HCT116 (cell line): ENCODE data around the gene PRXL2A.

Source experiments
- CEBPB ChIP-seq: IDR thresholded peaks from 2 replicates; pipeline ENCODE4 v1.6.1; 2012; ENCODE audit warnings: low read depth
- RAD21 ChIP-seq: IDR thresholded peaks from 2 replicates; pipeline ENCODE4 v1.6.1; 2012; ENCODE audit warnings: low read depth, mild to moderate bottlenecking
- REST ChIP-seq: IDR thresholded peaks from 2 replicates; pipeline ENCODE4 v1.6.1; 2012; ENCODE audit warnings: low read depth
- TF ChIP-seq, protein P1 (sequence below): IDR thresholded peaks from 2 replicates; pipeline ENCODE4 v1.6.1; 2011; ENCODE audit warnings: mild to moderate bottlenecking, low read length, moderate library complexity; ENCODE audit not compliant: insufficient replicate concordance; ENCODE audit errors: extremely low read depth
- TF ChIP-seq, protein P2 (sequence below), 3 experiments: fragments of 200-600 bp in 1 of 3; sonication (generic) in 1 of 3; IDR thresholded peaks in 2 of 3; conservative IDR thresholded peaks in 1 of 3; 2 replicates each; pipeline ENCODE4 v1.5.1; 2012 to 2017; ENCODE audit warnings: low read depth in 2 of 3, low read length in 2 of 3, antibody characterized with exemption in 1 of 3, borderline replicate concordance in 1 of 3, control low read depth in 1 of 3, mild to moderate bottlenecking in 1 of 3, mixed read lengths in 1 of 3, mixed run types in 1 of 3, moderate library complexity in 1 of 3; ENCODE audit not compliant: insufficient read depth in 1 of 3

DNA sequence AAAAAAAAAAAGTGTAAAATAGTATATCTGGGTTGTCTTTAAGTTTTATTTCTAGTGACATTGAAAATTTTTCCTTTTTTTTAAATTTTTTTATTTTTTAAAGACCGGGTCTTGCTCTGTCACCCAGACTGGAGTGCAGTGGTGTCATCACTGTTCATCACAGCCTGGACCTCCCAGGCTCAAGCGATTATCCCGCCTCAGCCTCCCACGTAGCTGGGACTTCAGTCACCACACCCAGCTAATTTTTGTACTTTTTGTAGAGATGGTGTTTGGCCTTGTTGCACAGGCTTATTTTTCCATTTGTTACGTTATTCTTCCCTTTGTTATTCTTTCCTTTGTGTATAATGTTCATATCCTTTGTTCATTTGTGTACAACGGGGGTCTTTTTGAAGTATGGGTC, 75.9 kb downstream of the PRXL2A start:
- no peak for TF ChIP-seq REST
- no peak for TF ChIP-seq CEBPB
- no peak for TF ChIP-seq RAD21
- TF ChIP-seq, protein P1, sequence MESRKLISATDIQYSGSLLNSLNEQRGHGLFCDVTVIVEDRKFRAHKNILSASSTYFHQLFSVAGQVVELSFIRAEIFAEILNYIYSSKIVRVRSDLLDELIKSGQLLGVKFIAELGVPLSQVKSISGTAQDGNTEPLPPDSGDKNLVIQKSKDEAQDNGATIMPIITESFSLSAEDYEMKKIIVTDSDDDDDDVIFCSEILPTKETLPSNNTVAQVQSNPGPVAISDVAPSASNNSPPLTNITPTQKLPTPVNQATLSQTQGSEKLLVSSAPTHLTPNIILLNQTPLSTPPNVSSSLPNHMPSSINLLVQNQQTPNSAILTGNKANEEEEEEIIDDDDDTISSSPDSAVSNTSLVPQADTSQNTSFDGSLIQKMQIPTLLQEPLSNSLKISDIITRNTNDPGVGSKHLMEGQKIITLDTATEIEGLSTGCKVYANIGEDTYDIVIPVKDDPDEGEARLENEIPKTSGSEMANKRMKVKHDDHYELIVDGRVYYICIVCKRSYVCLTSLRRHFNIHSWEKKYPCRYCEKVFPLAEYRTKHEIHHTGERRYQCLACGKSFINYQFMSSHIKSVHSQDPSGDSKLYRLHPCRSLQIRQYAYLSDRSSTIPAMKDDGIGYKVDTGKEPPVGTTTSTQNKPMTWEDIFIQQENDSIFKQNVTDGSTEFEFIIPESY = no peak
- TF ChIP-seq, protein P2, sequence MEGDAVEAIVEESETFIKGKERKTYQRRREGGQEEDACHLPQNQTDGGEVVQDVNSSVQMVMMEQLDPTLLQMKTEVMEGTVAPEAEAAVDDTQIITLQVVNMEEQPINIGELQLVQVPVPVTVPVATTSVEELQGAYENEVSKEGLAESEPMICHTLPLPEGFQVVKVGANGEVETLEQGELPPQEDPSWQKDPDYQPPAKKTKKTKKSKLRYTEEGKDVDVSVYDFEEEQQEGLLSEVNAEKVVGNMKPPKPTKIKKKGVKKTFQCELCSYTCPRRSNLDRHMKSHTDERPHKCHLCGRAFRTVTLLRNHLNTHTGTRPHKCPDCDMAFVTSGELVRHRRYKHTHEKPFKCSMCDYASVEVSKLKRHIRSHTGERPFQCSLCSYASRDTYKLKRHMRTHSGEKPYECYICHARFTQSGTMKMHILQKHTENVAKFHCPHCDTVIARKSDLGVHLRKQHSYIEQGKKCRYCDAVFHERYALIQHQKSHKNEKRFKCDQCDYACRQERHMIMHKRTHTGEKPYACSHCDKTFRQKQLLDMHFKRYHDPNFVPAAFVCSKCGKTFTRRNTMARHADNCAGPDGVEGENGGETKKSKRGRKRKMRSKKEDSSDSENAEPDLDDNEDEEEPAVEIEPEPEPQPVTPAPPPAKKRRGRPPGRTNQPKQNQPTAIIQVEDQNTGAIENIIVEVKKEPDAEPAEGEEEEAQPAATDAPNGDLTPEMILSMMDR (IDR thresholded peaks at IDR 0.05 in 2 of 3, conservative IDR thresholded peaks at IDR 0.05 in 1 of 3; ENCODE audit: borderline replicate concordance in 1 of 3, insufficient read depth in 1 of 3, low read depth in 2 of 3, low read length in 2 of 3) = no peak
